Midbrain (tissue), 1 donor: ENCODE results near the gene UBE2Q1.

Experiments
- DNase-seq: peaks from one replicate; lab custom pipeline; 2025; lab: John Stamatoyannopoulos, UW

Gene UBE2Q1

GRCh38 chr1:154502744-154503115 is 55.7 kb downstream of the UBE2Q1 start:
- no peak for DNase-seq

DNA sequence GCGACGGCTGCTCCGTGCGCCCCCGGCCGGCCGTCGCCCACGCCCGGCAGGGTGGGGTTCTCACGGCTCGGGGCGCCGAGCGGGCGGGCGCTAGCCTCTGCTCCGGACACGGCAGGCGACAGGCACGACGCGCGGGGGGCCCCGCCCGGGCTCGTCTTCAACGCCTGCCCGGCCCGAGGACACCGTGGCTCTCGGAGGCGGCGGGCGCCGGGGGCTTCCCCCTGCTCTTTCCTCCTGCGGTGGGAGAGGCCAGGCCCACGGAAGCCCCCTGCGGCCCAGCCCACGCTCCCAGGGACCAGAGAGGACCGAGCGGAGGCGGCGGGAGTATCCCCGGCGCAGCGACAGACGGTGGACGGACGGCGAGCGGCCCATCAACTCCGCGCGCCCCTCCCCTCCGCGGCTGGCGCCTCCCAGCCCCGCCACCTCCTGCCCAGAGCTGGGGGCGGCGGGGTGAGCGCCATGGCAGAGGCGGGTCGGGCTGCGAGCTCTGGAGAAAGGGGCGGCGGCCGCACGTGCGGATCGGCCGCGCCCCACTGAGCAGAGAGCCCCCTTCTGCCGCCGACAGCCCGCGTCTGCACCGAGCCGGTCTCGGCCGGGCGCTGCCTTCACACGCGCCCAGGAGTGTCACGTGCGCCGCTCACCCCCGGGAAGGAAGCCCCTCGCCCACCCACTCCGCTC is 56.3 kb downstream of the UBE2Q1 start, which contains the start of the genes SHE and TDRD10:
TSS of gene SHE (minus strand) at position 347 of the 678 bp plus-strand sequence. CDS start 386 bp downstream, outside the sequence.
TSS of gene TDRD10 (plus strand) at position 154 of the 678 bp plus-strand sequence. CDS start 4,685 bp downstream, outside the sequence.
- no peak for DNase-seq

DNA sequence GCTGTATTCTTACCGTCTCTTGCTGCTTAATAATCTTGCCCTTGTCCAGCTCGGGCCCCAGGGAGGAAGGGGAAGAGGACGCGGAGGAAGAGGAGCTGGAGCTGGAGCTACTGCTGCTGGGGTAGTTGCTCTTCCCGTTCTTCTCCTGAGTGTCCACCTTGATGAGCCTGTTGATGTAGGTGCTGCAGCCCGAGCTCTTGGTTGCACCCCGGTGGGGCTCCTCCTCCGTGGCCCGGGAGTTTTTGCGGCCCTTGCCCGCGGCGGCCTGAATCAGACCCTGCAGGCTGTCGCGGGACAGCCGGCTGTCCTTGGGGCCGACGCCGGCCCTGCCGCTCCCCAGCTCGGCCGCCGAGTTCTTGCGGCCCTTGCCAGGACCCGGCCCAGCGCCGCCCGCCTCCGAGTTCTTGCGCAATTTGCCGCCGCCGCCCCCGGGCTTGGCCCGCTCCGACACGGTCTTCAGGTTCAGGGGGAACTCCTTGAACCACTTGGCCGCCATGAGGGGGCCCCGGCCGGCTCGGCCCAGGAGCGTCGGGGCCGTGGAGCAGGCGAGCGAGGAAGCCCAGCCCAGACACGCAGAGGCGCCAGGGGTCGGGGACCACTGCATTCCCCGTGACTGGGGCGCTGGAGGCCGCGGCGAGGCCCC is 56.9 kb downstream of the UBE2Q1 start:
- DNase-seq: no peak

- no peak for DNase-seq
Observed at GRCh38 chr1:154500533-154500932, 57.9 kb downstream of the UBE2Q1 start.

DNA sequence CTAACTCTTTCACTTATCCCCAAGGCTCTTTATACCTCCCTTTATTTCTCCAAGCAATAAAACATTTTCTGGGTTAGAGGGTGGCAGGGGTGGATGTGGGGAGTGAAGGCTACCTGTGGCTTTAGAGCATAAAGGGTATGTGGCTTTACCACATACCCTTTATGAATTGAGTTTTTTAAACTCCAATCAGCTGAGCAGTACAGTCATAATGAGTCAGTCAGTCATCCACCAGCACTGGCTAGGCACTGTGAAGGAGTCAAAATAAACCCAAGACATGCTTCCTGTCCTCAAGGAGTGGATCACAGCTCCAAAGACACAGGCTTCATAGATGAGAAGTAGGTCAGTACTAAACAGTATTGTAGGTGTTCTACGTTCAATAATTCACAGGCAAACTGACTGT is 59.0 kb downstream of the UBE2Q1 start:
- no peak for DNase-seq
